Measurements from ENCODE around the gene PLSCR1. TPM values are rescaled to one million over a fixed set of nuclear protein-coding genes. Genes with fewer than 3 reads are reported as not detected.

The PLSCR1 gene
- total and polyA plus RNA-seq, 10 donors: 42.4 to 267 (median 179) TPM

GRCh38 chr3:146546366-146546965 is 2.1 kb upstream of the PLSCR1 start:
- no peaks in the 10 kb centered on the region for H3K27me3 ChIP-seq (replicated peaks in 1 of 7)
- H3K36me3 ChIP-seq: no peaks in the 10 kb centered on the region
- H3K9me3 ChIP-seq: no peaks in the 10 kb centered on the region
- peak overlapping the region in 3 of 8 donors; percentile 98 for H3K27ac ChIP-seq
- DNase-seq: no peak
- H3K4me1 ChIP-seq: peaks cover 11 to 62% (median 40%) of the 10 kb centered on the region in 6 donors
- intact Hi-C loops (cut with DNase I; ENCODE audit: low total_unique reads): no loop called here
- 81 to 100% (median 89%) methylated on average over 1 of the region's 1 CpG for WGBS, 5 donors
- TF ChIP-seq POLR2AphosphoS5 (IDR thresholded peaks at IDR 0.05) (no peak), POLR2A (IDR thresholded peaks at IDR 0.05) (no peak)
- TF ChIP-seq, protein P1, sequence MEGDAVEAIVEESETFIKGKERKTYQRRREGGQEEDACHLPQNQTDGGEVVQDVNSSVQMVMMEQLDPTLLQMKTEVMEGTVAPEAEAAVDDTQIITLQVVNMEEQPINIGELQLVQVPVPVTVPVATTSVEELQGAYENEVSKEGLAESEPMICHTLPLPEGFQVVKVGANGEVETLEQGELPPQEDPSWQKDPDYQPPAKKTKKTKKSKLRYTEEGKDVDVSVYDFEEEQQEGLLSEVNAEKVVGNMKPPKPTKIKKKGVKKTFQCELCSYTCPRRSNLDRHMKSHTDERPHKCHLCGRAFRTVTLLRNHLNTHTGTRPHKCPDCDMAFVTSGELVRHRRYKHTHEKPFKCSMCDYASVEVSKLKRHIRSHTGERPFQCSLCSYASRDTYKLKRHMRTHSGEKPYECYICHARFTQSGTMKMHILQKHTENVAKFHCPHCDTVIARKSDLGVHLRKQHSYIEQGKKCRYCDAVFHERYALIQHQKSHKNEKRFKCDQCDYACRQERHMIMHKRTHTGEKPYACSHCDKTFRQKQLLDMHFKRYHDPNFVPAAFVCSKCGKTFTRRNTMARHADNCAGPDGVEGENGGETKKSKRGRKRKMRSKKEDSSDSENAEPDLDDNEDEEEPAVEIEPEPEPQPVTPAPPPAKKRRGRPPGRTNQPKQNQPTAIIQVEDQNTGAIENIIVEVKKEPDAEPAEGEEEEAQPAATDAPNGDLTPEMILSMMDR (IDR thresholded peaks at IDR 0.05 in 8 of 11, conservative IDR thresholded peaks at IDR 0.05 in 3 of 11): no peak
- H3K4me3 ChIP-seq: no peak overlapping the region

GRCh38 chr3:146544929-146545528 is 622 bp upstream of the PLSCR1 start:
- intact Hi-C loops (cut with DNase I; ENCODE audit: low total_unique reads): no loop called here
- no peak for DNase-seq
- H3K4me1 ChIP-seq: peaks cover 16 to 62% (median 44%) of the 10 kb centered on the region in 6 donors
- no peaks in the 10 kb centered on the region for H3K9me3 ChIP-seq
- peak overlapping the region; percentile 93 to 98 (median 96) for H3K27ac ChIP-seq
- H3K4me3 ChIP-seq: peak overlapping the region; percentile 60 to 87 (median 70)
- TF ChIP-seq, protein P1 (IDR thresholded peaks at IDR 0.05 in 8 of 11, conservative IDR thresholded peaks at IDR 0.05 in 3 of 11): no peak
- TF ChIP-seq POLR2A (IDR thresholded peaks at IDR 0.05) (no peak), POLR2AphosphoS5 (IDR thresholded peaks at IDR 0.05) (no peak)
- no peaks in the 10 kb centered on the region for H3K27me3 ChIP-seq (replicated peaks in 1 of 7)
- WGBS, 5 donors: 49 to 55% (median 51%) methylated on average over 8 of the region's 8 CpGs
- no peaks in the 10 kb centered on the region for H3K36me3 ChIP-seq

DNA sequence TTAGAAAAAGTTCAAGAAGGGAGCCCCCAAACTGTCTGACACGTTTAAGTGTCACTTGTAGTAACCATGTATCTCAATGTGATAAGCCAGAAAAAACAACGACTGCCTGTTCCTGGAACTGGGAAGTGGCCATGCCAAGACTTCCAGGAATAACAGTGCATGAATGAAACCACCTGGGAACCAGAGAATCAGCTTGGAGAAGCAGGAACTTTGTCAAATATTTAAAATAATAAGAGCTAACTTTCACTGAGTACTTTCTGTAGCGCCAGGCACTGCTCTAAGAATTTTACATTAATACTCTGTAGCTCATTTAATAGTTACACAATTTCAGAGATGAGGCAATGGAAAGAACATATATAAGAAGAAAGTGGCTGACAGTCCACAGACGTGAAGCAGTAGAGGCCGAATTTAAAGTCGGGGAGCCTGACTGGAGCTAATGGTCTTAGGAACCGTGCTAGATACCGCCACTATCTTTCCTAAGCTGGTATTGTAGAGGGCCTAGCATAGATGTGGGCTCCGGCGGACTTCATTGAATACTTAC is 876 bp downstream of the PLSCR1 start:
- DNase-seq: no peak
- H3K27me3 ChIP-seq (replicated peaks in 1 of 7): no peaks in the 10 kb centered on the region

DNA sequence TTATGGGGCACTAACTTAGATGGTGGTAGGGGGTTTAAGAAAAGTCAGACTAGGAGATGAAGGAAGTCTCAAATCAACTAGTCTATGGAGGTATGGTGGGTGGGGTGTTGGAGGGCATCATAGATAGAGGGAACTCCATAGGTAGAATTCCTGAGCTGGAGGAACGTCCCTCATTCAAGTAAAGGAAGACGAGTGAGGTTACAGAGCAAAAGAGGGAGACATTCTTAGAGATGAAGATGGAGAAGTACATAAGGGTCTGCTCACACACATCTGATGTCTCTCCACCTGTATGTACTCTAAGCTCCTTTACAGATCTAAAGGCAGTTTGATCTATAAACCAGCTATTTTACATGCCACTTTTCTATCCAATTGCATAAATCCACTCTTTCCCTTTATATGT is 1.4 kb downstream of the PLSCR1 start:
- whole genome bisulfite sequencing, 5 donors: 10 to 36% (median 35%) methylated on average over 2 of the region's 2 CpGs
- intact Hi-C loops (cut with DNase I; ENCODE audit: low total_unique reads): no loop called here
- H3K4me3 ChIP-seq: peak overlapping the region; percentile 60 to 87 (median 70)
- H3K4me1 ChIP-seq: peaks cover 17 to 76% (median 56%) of the 10 kb centered on the region in 6 donors
- H3K9me3 ChIP-seq: no peaks in the 10 kb centered on the region
- no peak for TF ChIP-seq POLR2AphosphoS5 (IDR thresholded peaks at IDR 0.05)
- no peak for TF ChIP-seq POLR2A (IDR thresholded peaks at IDR 0.05)
- TF ChIP-seq, protein P1 (IDR thresholded peaks at IDR 0.05 in 8 of 11, conservative IDR thresholded peaks at IDR 0.05 in 3 of 11): no peak
- no peak for DNase-seq
- H3K27ac ChIP-seq: peak overlapping the region; percentile 93 to 98 (median 96)
- H3K27me3 ChIP-seq (replicated peaks in 1 of 7): no peaks in the 10 kb centered on the region
- peaks cover 0 to 9% (median 0%) of the 10 kb centered on the region in 6 donors for H3K36me3 ChIP-seq

More for the DNA sequence above, 876 bp downstream of the PLSCR1 start:
- peak overlapping the region; percentile 93 to 98 (median 96) for H3K27ac ChIP-seq
- H3K9me3 ChIP-seq: no peaks in the 10 kb centered on the region
- 1 to 12% (median 8%) methylated on average over 8 to 10 of the region's 10 CpGs for WGBS, 5 donors
- H3K4me3 ChIP-seq: peak overlapping the region; percentile 60 to 87 (median 70)
- TF ChIP-seq POLR2AphosphoS5 (IDR thresholded peaks at IDR 0.05) (peak in 1 of 3 donors; percentile 21), POLR2A (IDR thresholded peaks at IDR 0.05) (no peak)
- peaks cover 17 to 71% (median 53%) of the 10 kb centered on the region in 6 donors for H3K4me1 ChIP-seq
- H3K36me3 ChIP-seq: peaks cover 0 to 9% (median 0%) of the 10 kb centered on the region in 6 donors
- intact Hi-C loops (cut with DNase I; ENCODE audit: low total_unique reads): no loop called here
